Cardiac fibroblast (primary cell): ENCODE results near the gene TENM4.

ENCODE experiments used
- DNase-seq, 2 donors: peaks; one replicate each; pipeline versions ENCODE4 v3.0.0 to v3.0.0-alpha.2; 2010; ENCODE audit warnings: low read depth in 2 of 2
- H3K4me3 ChIP-seq, 2 donors: replicated peaks in 1 of 2; 1 replicate in 1 of 2; 2 replicates in 1 of 2; pipeline ENCODE4 v1.5.1; 2011; ENCODE audit warnings: low read depth in 2 of 2, low read length in 2 of 2, mild to moderate bottlenecking in 2 of 2, moderate library complexity in 1 of 2
- CTCF ChIP-seq: IDR thresholded peaks from one replicate; pipeline ENCODE4 v1.5.1; 2011; ENCODE audit warnings: low read depth, mild to moderate bottlenecking, low read length, inconsistent platforms

TENM4 gene

GRCh38 chr11:79294845-79295731 is 145.7 kb downstream of the TENM4 start:
- H3K4me3 ChIP-seq, result no peak overlapping the region
- no peak for DNase-seq
- TF ChIP-seq CTCF, result no peak

- no peak for TF ChIP-seq CTCF
- no peak overlapping the region for H3K4me3 ChIP-seq
- DNase-seq, result no peak
Measured at GRCh38 chr11:79291948-79292347, 148.9 kb downstream of the TENM4 start.

GRCh38 chr11:79290761-79291160 is 150.1 kb downstream of the TENM4 start:
- TF ChIP-seq CTCF, result no peak
- no peak for DNase-seq
- no peak overlapping the region for H3K4me3 ChIP-seq

GRCh38 chr11:79287952-79288351 is 152.9 kb downstream of the TENM4 start:
- TF ChIP-seq CTCF, result no peak
- H3K4me3 ChIP-seq, result no peak overlapping the region
- DNase-seq, result no peak

- DNase-seq, result no peak
- TF ChIP-seq CTCF, result no peak
- H3K4me3 ChIP-seq, result no peak overlapping the region
Measured at GRCh38 chr11:79285756-79286155, 155.1 kb downstream of the TENM4 start.

GRCh38 chr11:79276736-79277325 is 164.0 kb downstream of the TENM4 start:
- DNase-seq, result no peak
- no peak overlapping the region for H3K4me3 ChIP-seq
- TF ChIP-seq CTCF, result no peak
